ENCODE results near the gene ARID1A. TPM values are rescaled to one million over a fixed set of nuclear protein-coding genes. Genes with fewer than 3 reads are reported as not detected.
A peak's percentile ranks its signal among the peaks of the same experiment; 100 is the strongest.

Gene ARID1A
- total RNA-seq, 6 donors from 2014 or later: 61.3 to 102 (median 70.5) TPM

DNA sequence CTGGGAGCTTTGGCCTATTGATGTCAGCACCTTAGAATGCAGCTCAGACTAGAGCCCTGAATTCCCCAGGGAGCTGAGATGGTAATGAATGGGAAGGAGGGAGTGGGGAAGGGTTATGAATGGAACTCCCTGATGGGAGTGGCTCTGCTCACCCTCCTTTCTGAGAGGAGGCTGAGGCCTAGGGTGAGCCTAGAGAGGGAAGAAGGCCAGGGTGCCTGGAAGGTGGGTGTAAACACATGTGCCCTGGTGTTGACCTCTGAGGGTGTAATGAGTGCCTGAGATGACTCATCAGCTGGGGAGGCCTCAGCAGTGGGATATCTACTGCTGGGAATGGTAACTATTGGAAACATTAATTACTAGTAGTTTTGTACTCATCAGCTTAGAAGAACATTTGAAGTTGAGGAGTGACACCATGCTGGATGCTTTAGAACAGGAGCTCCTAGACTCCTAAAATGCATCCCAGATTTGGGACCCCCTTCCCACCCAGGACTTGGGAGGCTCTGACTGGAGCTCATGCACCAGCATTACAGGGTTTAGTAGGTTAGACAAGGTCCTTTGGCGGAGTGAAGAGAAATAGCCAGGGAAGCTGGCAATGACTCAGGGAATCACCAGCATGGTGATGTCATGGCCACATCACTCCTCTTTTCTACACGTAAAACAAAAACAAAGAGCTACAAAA lies 76.0 kb downstream of the ARID1A start:
- WGBS, 2 donors: 83 to 92% methylated on average over 2 of the region's 2 CpGs
- TF ChIP-seq POLR2A (IDR thresholded peaks at IDR 0.05) (no peak), EP300 (IDR thresholded peaks at IDR 0.05) (no peak), POLR2AphosphoS5 (IDR thresholded peaks at IDR 0.05) (peak in 1 of 2 donors; percentile 26)
- TF ChIP-seq, protein P1, sequence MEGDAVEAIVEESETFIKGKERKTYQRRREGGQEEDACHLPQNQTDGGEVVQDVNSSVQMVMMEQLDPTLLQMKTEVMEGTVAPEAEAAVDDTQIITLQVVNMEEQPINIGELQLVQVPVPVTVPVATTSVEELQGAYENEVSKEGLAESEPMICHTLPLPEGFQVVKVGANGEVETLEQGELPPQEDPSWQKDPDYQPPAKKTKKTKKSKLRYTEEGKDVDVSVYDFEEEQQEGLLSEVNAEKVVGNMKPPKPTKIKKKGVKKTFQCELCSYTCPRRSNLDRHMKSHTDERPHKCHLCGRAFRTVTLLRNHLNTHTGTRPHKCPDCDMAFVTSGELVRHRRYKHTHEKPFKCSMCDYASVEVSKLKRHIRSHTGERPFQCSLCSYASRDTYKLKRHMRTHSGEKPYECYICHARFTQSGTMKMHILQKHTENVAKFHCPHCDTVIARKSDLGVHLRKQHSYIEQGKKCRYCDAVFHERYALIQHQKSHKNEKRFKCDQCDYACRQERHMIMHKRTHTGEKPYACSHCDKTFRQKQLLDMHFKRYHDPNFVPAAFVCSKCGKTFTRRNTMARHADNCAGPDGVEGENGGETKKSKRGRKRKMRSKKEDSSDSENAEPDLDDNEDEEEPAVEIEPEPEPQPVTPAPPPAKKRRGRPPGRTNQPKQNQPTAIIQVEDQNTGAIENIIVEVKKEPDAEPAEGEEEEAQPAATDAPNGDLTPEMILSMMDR (IDR thresholded peaks at IDR 0.05): no peak
- peaks cover 49 to 98% (median 85%) of the 10 kb centered on the region in 4 donors for H3K36me3 ChIP-seq
- no peak overlapping the region for H3K4me3 ChIP-seq
- ATAC-seq (ENCODE audit: low FRiP score in 2 of 2) (peak; percentile 43 to 83), DNase-seq (peak in 1 of 2 donors; percentile 64)
- H3K4me1 ChIP-seq: peaks cover 24 to 48% (median 35%) of the 10 kb centered on the region in 4 donors
- no peaks in the 10 kb centered on the region for H3K27me3 ChIP-seq
- no peaks in the 10 kb centered on the region for H3K9me3 ChIP-seq
- H3K27ac ChIP-seq: peak overlapping the region in 3 of 4 donors; percentile 11 to 63 (median 60)

DNA sequence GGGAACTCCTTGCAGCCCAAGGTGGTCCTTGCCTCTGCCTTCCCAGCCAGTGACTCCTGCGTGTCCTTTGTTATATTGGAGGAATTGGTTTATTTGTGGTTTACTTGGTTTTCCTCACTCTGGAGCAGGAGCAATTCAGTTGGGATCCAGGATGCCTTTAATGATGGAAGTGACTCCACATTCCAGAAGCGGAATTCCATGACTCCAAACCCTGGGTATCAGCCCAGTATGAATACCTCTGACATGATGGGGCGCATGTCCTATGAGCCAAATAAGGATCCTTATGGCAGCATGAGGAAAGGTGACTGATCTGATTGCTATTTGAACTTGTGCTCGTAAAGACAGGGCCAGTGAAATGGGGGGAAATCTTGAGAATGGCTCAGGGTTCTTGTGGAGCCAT lies 76.9 kb downstream of the ARID1A start:
- 83 to 93% methylated on average over 3 to 4 of the region's 4 CpGs for WGBS, 2 donors
- Histone ChIP-seq H3K27ac (peak overlapping the region in 1 of 4 donors; percentile 2), H3K36me3 (peaks cover 48 to 98% (median 85%) of the 10 kb centered on the region in 4 donors), H3K27me3 (no peaks in the 10 kb centered on the region), H3K9me3 (no peaks in the 10 kb centered on the region), H3K4me3 (no peak overlapping the region), H3K4me1 (peaks cover 23 to 42% (median 30%) of the 10 kb centered on the region in 4 donors)
- DNase-seq (no peak), ATAC-seq (ENCODE audit: low FRiP score in 2 of 2) (peak in 1 of 2 donors; percentile 28)
- TF ChIP-seq, protein P1 (IDR thresholded peaks at IDR 0.05): no peak
- TF ChIP-seq POLR2AphosphoS5 (IDR thresholded peaks at IDR 0.05) (no peak), POLR2A (IDR thresholded peaks at IDR 0.05) (no peak), EP300 (IDR thresholded peaks at IDR 0.05) (no peak)

DNA sequence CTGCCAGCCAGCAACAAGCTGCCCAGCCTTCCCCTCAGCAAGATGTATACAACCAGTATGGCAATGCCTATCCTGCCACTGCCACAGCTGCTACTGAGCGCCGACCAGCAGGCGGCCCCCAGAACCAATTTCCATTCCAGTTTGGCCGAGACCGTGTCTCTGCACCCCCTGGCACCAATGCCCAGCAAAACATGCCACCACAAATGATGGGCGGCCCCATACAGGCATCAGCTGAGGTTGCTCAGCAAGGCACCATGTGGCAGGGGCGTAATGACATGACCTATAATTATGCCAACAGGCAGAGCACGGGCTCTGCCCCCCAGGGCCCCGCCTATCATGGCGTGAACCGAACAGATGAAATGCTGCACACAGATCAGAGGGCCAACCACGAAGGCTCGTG lies 78.6 kb downstream of the ARID1A start:
- 96 to 100% methylated on average over 3 to 13 of the region's 13 CpGs for whole genome bisulfite sequencing, 2 donors
- no peak for ATAC-seq (ENCODE audit: low FRiP score in 2 of 2)
- TF ChIP-seq POLR2AphosphoS5 (IDR thresholded peaks at IDR 0.05) (no peak), EP300 (IDR thresholded peaks at IDR 0.05) (no peak), POLR2A (IDR thresholded peaks at IDR 0.05) (no peak)
- TF ChIP-seq, protein P1 (IDR thresholded peaks at IDR 0.05): no peak
- H3K27ac ChIP-seq: no peak overlapping the region
- peaks cover 11 to 25% (median 15%) of the 10 kb centered on the region in 4 donors for H3K4me1 ChIP-seq
- no peaks in the 10 kb centered on the region for H3K27me3 ChIP-seq
- no peaks in the 10 kb centered on the region for H3K9me3 ChIP-seq
- H3K36me3 ChIP-seq: peaks cover 47 to 99% (median 89%) of the 10 kb centered on the region in 4 donors
- H3K4me3 ChIP-seq: no peak overlapping the region
- peak in 1 of 2 donors; percentile 48 for DNase-seq

DNA sequence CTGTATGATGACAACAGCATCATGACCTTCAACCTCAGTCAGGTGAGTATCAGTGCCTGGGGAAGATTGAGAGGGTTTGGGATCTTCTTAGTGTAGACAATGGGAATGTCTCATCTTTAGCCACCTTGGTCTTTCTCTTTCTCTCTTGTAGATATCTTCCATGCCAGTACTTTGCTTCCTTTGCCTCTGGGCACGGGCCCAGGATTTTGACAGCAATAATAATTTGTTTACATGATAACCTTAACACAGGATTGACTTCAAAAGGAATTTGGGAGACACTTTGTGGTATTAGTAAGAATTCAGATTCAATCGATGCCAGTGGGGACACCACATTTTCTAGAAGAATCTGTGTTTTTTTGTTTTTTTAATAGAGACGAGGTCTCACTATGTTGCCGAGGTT lies 79.9 kb downstream of the ARID1A start:
- 53 to 59% methylated on average over 4 of the region's 4 CpGs for WGBS, 2 donors
- no peaks in the 10 kb centered on the region for H3K27me3 ChIP-seq
- ATAC-seq (ENCODE audit: low FRiP score in 2 of 2) (no peak), DNase-seq (no peak)
- peaks cover 10 to 25% (median 15%) of the 10 kb centered on the region in 4 donors for H3K4me1 ChIP-seq
- H3K9me3 ChIP-seq: no peaks in the 10 kb centered on the region
- no peak overlapping the region for H3K4me3 ChIP-seq
- TF ChIP-seq POLR2AphosphoS5 (IDR thresholded peaks at IDR 0.05) (no peak), POLR2A (IDR thresholded peaks at IDR 0.05) (no peak), EP300 (IDR thresholded peaks at IDR 0.05) (no peak)
- TF ChIP-seq, protein P1 (IDR thresholded peaks at IDR 0.05): no peak
- H3K36me3 ChIP-seq: peaks cover 54 to 99% (median 92%) of the 10 kb centered on the region in 4 donors
- peak overlapping the region in 2 of 4 donors; percentile 14 to 43 for H3K27ac ChIP-seq

All from upper lobe of left lung (tissue), 6 donors.